HG03039 (cell line): Measurements from ENCODE around the gene SKOR1.

Experiments used
- ATAC-seq: cut with Tn5 transposase; IDR thresholded peaks from one replicate; pipeline ENCODE4 v1.9.1; 2021; ENCODE audit warnings: mild to moderate bottlenecking, moderate library complexity; ENCODE audit not compliant: unreplicated experiment

Gene SKOR1

GRCh38 chr15:67824976-67825880 lies at the start of gene SKOR1:
TSS of gene SKOR1 (plus strand) at chr15:67825509. CDS start at chr15:67825603, 94 bp downstream.
- ATAC-seq: no peak

- no peak for ATAC-seq
Observed at GRCh38 chr15:67775998-67776397, 49.3 kb upstream of the SKOR1 start.

- no peak for ATAC-seq
Observed at GRCh38 chr15:67776600-67776999, 48.7 kb upstream of the SKOR1 start.

- ATAC-seq: no peak
Observed at GRCh38 chr15:67777071-67777470, 48.2 kb upstream of the SKOR1 start.

GRCh38 chr15:67777773-67778172 lies 47.5 kb upstream of the SKOR1 start:
- ATAC-seq: no peak

GRCh38 chr15:67778968-67779548 lies 46.3 kb upstream of the SKOR1 start:
- ATAC-seq: no peak

- ATAC-seq: no peak
Observed at GRCh38 chr15:67779549-67780111, 45.7 kb upstream of the SKOR1 start.

GRCh38 chr15:67781061-67781460 lies 44.2 kb upstream of the SKOR1 start:
- no peak for ATAC-seq

GRCh38 chr15:67781907-67782690 lies 43.2 kb upstream of the SKOR1 start:
- ATAC-seq: no peak

- no peak for ATAC-seq
Observed at GRCh38 chr15:67782691-67782991, 42.7 kb upstream of the SKOR1 start.

- no peak for ATAC-seq
Observed at GRCh38 chr15:67783303-67783702, 42.0 kb upstream of the SKOR1 start.

GRCh38 chr15:67784090-67784781 lies 41.1 kb upstream of the SKOR1 start:
- peak; percentile 78 for ATAC-seq

GRCh38 chr15:67784856-67785430 lies 40.4 kb upstream of the SKOR1 start:
- peak; percentile 10 for ATAC-seq

- no peak for ATAC-seq
Observed at GRCh38 chr15:67785431-67785830, 39.9 kb upstream of the SKOR1 start.

- ATAC-seq: no peak
Observed at GRCh38 chr15:67786646-67787045, 38.7 kb upstream of the SKOR1 start.

- no peak for ATAC-seq
Observed at GRCh38 chr15:67788986-67789385, 36.3 kb upstream of the SKOR1 start.

GRCh38 chr15:67790610-67791319 lies 34.5 kb upstream of the SKOR1 start:
- no peak for ATAC-seq

- no peak for ATAC-seq
Observed at GRCh38 chr15:67792250-67792942, 32.9 kb upstream of the SKOR1 start.
